GM12878 (cell line): Measurements from ENCODE around the gene EFNA2. TPM values are rescaled to one million over a fixed set of nuclear protein-coding genes. Genes with fewer than 3 reads are reported as not detected.
A peak's percentile ranks its signal among the peaks of the same experiment; 100 is the strongest.

Experiments used
- ASH2L ChIP-seq: fragments of 300-600, 200-600 bp; sonication (generic); IDR thresholded peaks from 2 replicates; pipeline ENCODE4 v1.6.1; 2017; ENCODE audit warnings: low read depth, mild to moderate bottlenecking, borderline replicate concordance
- EGR1 ChIP-seq, 2 experiments: IDR thresholded peaks; 1 replicate in 1 of 2; 2 replicates in 1 of 2; pipeline ENCODE4 v1.6.1; 2011 to 2012; ENCODE audit warnings: low read depth in 2 of 2, low read length in 2 of 2, borderline replicate concordance in 1 of 2, mild to moderate bottlenecking in 1 of 2, moderate library complexity in 1 of 2
- ESRRA ChIP-seq: IDR thresholded peaks from 2 replicates; pipeline ENCODE4 v1.6.1; 2012; ENCODE audit warnings: mild to moderate bottlenecking, low read length, improper control_type of control experiment
- GABPA ChIP-seq: IDR thresholded peaks from 2 replicates; pipeline ENCODE4 v1.6.1; 2014; ENCODE audit warnings: antibody characterized with exemption, low read depth, mild to moderate bottlenecking, inconsistent platforms
- HDGF ChIP-seq: fragments of 450-650 bp; IDR thresholded peaks from 2 replicates; pipeline ENCODE4 v1.6.1; 2016; ENCODE audit warnings: antibody characterized with exemption
- JUND ChIP-seq: IDR thresholded peaks from 2 replicates; pipeline ENCODE4 v1.6.1; 2012; ENCODE audit warnings: low read depth, mild to moderate bottlenecking, low read length, improper control_type of control experiment, moderate library complexity
- MTA2 ChIP-seq: fragments of 450-650 bp; IDR thresholded peaks from 2 replicates; pipeline ENCODE4 v1.6.1; 2016; ENCODE audit warnings: low read depth, mild to moderate bottlenecking, moderate library complexity
- NFYA ChIP-seq: IDR thresholded peaks from 2 replicates; pipeline ENCODE4 v1.6.1; 2011; ENCODE audit warnings: low read depth, mild to moderate bottlenecking, low read length, improper control_type of control experiment, borderline replicate concordance
- PML ChIP-seq: IDR thresholded peaks from 2 replicates; pipeline ENCODE4 v1.6.1; 2012; ENCODE audit warnings: low read length, inconsistent platforms
- SP1 ChIP-seq: IDR thresholded peaks from one replicate; pipeline ENCODE4 v1.6.1; 2011; ENCODE audit warnings: low read depth, low read length
- ZNF274 ChIP-seq: IDR thresholded peaks from one replicate; pipeline ENCODE4 v1.8.0; 2011; ENCODE audit not compliant: insufficient read length, insufficient read depth
- polyA plus RNA-seq, 11 experiments: library from polyadenylated mRNA; depleted of rRNA in 4 of 11; unstranded in 6 of 11; stranded (reverse) in 5 of 11; fragments of >200 nt; fragmentation: Nextera tagmentation in 4 of 11; fragmentation: Illumina TruSeq in 1 of 11; extraction: Ambion mirVana in 4 of 11; extraction: Trizol in 1 of 11; gene quantifications; 1 replicate in 1 of 11; 2 replicates in 10 of 11; pipeline versions ENCODE4 v1.2.1 to v1.2.3, GENCODE V29; 2011 to 2016; ENCODE audit warnings: inconsistent platforms in 2 of 11, missing spikeins in 2 of 11, low read depth in 1 of 11
- total RNA-seq, 4 experiments: library from RNA; depleted of rRNA in 3 of 4; stranded (reverse); fragments of >200 nt in 3 of 4; fragmentation: Illumina TruSeq in 1 of 4; extraction: Trizol in 1 of 4; gene quantifications; 2 replicates each; pipeline versions ENCODE4 v1.2.1 to v1.2.3, GENCODE V29; 2013 to 2021
- TF ChIP-seq, protein P1 (sequence below): fragments of 450-650 bp; IDR thresholded peaks from 2 replicates; pipeline ENCODE4 v1.6.1; 2017; ENCODE audit warnings: antibody characterized with exemption, mild to moderate bottlenecking, moderate library complexity
- TF ChIP-seq, protein P2 (sequence below): fragments of 450-650 bp; IDR thresholded peaks from 2 replicates; pipeline ENCODE4 v1.6.1; 2016; ENCODE audit warnings: mild to moderate bottlenecking
- TF ChIP-seq, protein P3 (sequence below): IDR thresholded peaks from 2 replicates; pipeline ENCODE4 v1.6.1; 2011; ENCODE audit warnings: borderline replicate concordance, low read depth, mild to moderate bottlenecking, moderate library complexity, mixed read lengths, low read length; ENCODE audit not compliant: insufficient read depth; ENCODE audit errors: extremely low read length
- TF ChIP-seq, protein P4 (sequence below): fragments of 450-650 bp; formaldehyde crosslinking; IDR thresholded peaks from 2 replicates; pipeline ENCODE4 v1.5.0; 2022; ENCODE audit warnings: mild to moderate bottlenecking, missing genetic modification characterization
- TF ChIP-seq, protein P5 (sequence below): fragments of 450-650 bp; conservative IDR thresholded peaks from 2 replicates; pipeline ENCODE4 v1.6.1; 2017; ENCODE audit warnings: mild to moderate bottlenecking, moderate library complexity
- TF ChIP-seq, protein P6 (sequence below): IDR thresholded peaks from 2 replicates; pipeline ENCODE4 v1.6.1; 2011; ENCODE audit warnings: low read depth, low read length, improper control_type of control experiment, borderline replicate concordance
- TF ChIP-seq, protein P7 (sequence below): IDR thresholded peaks from 2 replicates; pipeline ENCODE4 v1.6.1; 2012; ENCODE audit warnings: low read depth, low read length, improper control_type of control experiment

The EFNA2 gene
- total and polyA plus RNA-seq, 10 of the 15 experiments (the other 5 are each of a cell fraction or from before 2014, with no cell fraction given), result not detected

DNA sequence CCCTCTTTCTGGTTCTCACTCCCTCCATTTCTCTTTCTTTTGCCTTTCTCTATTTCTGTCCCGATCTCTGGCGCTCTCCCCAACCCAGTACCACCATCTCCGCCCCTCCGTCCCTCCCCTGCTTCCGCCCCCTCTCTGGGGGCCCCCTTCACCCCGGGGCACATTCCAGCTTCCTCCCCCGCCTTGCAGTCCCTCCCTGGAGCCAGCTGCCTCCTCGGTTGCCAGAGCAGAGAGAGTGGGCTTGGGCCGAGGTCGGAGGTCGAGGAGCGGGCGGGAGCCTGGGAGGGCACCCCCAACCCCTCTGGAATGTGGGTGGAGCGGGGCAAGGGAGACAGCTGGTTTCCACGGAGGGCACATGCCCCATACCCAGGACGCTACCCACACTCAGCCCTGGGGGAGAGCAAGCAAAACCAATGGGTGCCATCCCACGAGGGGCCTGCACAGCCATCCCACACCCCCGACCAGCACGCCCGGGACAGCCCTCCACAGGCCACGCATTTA, 23.0 kb upstream of the EFNA2 start (continued):
- TF ChIP-seq, protein P1, sequence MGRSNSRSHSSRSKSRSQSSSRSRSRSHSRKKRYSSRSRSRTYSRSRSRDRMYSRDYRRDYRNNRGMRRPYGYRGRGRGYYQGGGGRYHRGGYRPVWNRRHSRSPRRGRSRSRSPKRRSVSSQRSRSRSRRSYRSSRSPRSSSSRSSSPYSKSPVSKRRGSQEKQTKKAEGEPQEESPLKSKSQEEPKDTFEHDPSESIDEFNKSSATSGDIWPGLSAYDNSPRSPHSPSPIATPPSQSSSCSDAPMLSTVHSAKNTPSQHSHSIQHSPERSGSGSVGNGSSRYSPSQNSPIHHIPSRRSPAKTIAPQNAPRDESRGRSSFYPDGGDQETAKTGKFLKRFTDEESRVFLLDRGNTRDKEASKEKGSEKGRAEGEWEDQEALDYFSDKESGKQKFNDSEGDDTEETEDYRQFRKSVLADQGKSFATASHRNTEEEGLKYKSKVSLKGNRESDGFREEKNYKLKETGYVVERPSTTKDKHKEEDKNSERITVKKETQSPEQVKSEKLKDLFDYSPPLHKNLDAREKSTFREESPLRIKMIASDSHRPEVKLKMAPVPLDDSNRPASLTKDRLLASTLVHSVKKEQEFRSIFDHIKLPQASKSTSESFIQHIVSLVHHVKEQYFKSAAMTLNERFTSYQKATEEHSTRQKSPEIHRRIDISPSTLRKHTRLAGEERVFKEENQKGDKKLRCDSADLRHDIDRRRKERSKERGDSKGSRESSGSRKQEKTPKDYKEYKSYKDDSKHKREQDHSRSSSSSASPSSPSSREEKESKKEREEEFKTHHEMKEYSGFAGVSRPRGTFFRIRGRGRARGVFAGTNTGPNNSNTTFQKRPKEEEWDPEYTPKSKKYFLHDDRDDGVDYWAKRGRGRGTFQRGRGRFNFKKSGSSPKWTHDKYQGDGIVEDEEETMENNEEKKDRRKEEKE, result no peak
- TF ChIP-seq GABPA, result no peak
- TF ChIP-seq ASH2L, result no peak
- TF ChIP-seq ZNF274, result no peak
- no peak for TF ChIP-seq SP1
- no peak for TF ChIP-seq NFYA
- TF ChIP-seq, protein P2, sequence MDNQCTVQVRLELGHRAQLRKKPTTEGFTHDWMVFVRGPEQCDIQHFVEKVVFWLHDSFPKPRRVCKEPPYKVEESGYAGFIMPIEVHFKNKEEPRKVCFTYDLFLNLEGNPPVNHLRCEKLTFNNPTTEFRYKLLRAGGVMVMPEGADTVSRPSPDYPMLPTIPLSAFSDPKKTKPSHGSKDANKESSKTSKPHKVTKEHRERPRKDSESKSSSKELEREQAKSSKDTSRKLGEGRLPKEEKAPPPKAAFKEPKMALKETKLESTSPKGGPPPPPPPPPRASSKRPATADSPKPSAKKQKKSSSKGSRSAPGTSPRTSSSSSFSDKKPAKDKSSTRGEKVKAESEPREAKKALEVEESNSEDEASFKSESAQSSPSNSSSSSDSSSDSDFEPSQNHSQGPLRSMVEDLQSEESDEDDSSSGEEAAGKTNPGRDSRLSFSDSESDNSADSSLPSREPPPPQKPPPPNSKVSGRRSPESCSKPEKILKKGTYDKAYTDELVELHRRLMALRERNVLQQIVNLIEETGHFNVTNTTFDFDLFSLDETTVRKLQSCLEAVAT, result peak; percentile 13; the same call in 1 of the 2 replicates
- TF ChIP-seq MTA2, result 0 out of 2 replicates have a peak, but pooled peaks have one; percentile 15
- TF ChIP-seq, protein P3, sequence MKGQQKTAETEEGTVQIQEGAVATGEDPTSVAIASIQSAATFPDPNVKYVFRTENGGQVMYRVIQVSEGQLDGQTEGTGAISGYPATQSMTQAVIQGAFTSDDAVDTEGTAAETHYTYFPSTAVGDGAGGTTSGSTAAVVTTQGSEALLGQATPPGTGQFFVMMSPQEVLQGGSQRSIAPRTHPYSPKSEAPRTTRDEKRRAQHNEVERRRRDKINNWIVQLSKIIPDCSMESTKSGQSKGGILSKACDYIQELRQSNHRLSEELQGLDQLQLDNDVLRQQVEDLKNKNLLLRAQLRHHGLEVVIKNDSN, result no peak
- TF ChIP-seq, protein P4, sequence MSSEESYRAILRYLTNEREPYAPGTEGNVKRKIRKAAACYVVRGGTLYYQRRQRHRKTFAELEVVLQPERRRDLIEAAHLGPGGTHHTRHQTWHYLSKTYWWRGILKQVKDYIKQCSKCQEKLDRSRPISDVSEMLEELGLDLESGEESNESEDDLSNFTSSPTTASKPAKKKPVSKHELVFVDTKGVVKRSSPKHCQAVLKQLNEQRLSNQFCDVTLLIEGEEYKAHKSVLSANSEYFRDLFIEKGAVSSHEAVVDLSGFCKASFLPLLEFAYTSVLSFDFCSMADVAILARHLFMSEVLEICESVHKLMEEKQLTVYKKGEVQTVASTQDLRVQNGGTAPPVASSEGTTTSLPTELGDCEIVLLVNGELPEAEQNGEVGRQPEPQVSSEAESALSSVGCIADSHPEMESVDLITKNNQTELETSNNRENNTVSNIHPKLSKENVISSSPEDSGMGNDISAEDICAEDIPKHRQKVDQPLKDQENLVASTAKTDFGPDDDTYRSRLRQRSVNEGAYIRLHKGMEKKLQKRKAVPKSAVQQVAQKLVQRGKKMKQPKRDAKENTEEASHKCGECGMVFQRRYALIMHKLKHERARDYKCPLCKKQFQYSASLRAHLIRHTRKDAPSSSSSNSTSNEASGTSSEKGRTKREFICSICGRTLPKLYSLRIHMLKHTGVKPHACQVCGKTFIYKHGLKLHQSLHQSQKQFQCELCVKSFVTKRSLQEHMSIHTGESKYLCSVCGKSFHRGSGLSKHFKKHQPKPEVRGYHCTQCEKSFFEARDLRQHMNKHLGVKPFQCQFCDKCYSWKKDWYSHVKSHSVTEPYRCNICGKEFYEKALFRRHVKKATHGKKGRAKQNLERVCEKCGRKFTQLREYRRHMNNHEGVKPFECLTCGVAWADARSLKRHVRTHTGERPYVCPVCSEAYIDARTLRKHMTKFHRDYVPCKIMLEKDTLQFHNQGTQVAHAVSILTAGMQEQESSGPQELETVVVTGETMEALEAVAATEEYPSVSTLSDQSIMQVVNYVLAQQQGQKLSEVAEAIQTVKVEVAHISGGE (CRISPR knock-in tag), result no peak
- TF ChIP-seq, protein P5, sequence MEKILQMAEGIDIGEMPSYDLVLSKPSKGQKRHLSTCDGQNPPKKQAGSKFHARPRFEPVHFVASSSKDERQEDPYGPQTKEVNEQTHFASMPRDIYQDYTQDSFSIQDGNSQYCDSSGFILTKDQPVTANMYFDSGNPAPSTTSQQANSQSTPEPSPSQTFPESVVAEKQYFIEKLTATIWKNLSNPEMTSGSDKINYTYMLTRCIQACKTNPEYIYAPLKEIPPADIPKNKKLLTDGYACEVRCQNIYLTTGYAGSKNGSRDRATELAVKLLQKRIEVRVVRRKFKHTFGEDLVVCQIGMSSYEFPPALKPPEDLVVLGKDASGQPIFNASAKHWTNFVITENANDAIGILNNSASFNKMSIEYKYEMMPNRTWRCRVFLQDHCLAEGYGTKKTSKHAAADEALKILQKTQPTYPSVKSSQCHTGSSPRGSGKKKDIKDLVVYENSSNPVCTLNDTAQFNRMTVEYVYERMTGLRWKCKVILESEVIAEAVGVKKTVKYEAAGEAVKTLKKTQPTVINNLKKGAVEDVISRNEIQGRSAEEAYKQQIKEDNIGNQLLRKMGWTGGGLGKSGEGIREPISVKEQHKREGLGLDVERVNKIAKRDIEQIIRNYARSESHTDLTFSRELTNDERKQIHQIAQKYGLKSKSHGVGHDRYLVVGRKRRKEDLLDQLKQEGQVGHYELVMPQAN, result no peak
- TF ChIP-seq, protein P6, sequence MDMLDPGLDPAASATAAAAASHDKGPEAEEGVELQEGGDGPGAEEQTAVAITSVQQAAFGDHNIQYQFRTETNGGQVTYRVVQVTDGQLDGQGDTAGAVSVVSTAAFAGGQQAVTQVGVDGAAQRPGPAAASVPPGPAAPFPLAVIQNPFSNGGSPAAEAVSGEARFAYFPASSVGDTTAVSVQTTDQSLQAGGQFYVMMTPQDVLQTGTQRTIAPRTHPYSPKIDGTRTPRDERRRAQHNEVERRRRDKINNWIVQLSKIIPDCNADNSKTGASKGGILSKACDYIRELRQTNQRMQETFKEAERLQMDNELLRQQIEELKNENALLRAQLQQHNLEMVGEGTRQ, result no peak
- TF ChIP-seq JUND, result no peak
- TF ChIP-seq HDGF, result no peak
- TF ChIP-seq, protein P7, sequence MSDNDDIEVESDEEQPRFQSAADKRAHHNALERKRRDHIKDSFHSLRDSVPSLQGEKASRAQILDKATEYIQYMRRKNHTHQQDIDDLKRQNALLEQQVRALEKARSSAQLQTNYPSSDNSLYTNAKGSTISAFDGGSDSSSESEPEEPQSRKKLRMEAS, result no peak
- TF ChIP-seq EGR1 (IDR thresholded peaks at IDR 0.05; ENCODE audit: borderline replicate concordance in 1 of 2, low read depth in 2 of 2, low read length in 2 of 2), result peak in 1 of 2 experiments; percentile 71; a peak in 1 of 3 replicates
- TF ChIP-seq ESRRA, result no peak
- no peak for TF ChIP-seq PML
